HCT116 (cell line): Measurements from ENCODE around the gene ERCC4. TPM values are rescaled to one million over a fixed set of nuclear protein-coding genes. Genes with fewer than 3 reads are reported as not detected.

Experiments
- ATAC-seq: fragments of 200-7000 bp; cut with Tn5 transposase; 2 replicates; pipeline ENCODE4 v1.9.1; 2020; ENCODE audit warnings: mild to moderate bottlenecking, moderate library complexity
- BruUV-seq: library from RNA; stranded (reverse); fragments of 400-500 nt; replicated peaks from 2 replicates; lab custom pipeline; 2021; lab: Mats Ljungman, UMichigan
- CTCF ChIA-PET: fragments of 300-600 bp; sonication (Branson Sonifier 250); formaldehyde crosslinking; loops from one replicate; lab custom pipeline; 2021; ENCODE audit warnings: antibody characterized with exemption; lab: Charles Lee
- POLR2A ChIA-PET: fragments of 300-600, 350-600 bp; sonication (Branson Sonifier 250); formaldehyde crosslinking; loops from one replicate; lab custom pipeline; 2021; ENCODE audit warnings: antibody characterized with exemption; lab: Charles Lee
- RAD21 ChIA-PET, 2 experiments: fragments of 300-600 bp; sonication (Branson Sonifier 250); formaldehyde crosslinking; loops; one replicate each; lab custom pipeline; 2023; ENCODE audit warnings: low total read pairs in 2 of 2; ENCODE audit not compliant: uncharacterized antibody in 2 of 2, unreplicated experiment in 2 of 2, low non-redundant PET in 1 of 2; lab: Charles Lee
- DNase-seq: peaks from one replicate; pipeline ENCODE4 v3.0.0-alpha.2; 2010; ENCODE audit warnings: low read depth, low spot score
- H2AFZ ChIP-seq: fragments of 200-600 bp; shearing (Covaris generic), sonication (generic); 2 replicates; pipeline ENCODE4 v1.6.1; 2017; ENCODE audit warnings: low read depth, mixed run types, mixed read lengths, antibody characterized with exemption, low read length; ENCODE audit not compliant: poor library complexity, severe bottlenecking
- H3K27ac ChIP-seq: 2 replicates; pipeline ENCODE4 v1.5.1; 2012; ENCODE audit warnings: low read depth, low read length
- H3K27me3 ChIP-seq: fragments of 200-600 bp; sonication (generic); 2 replicates; pipeline ENCODE4 v1.6.1; 2016; ENCODE audit warnings: mixed run types, low read length, mixed read lengths; ENCODE audit not compliant: insufficient read depth
- H3K36me3 ChIP-seq, 2 experiments: fragments of 200-500 bp in 1 of 2; fragments of 200-600 bp in 1 of 2; sonication (Bioruptor generic) in 1 of 2; sonication (generic) in 1 of 2; 2 replicates each; pipeline versions ENCODE4 v1.5.1 to v1.6.1; 2014 to 2016; ENCODE audit warnings: low read length in 2 of 2, inconsistent platforms in 1 of 2, mixed read lengths in 1 of 2, mixed run types in 1 of 2; ENCODE audit not compliant: insufficient read depth in 2 of 2, control insufficient read depth in 1 of 2
- H3K4me1 ChIP-seq, 2 experiments: fragments of 200-600 bp in 1 of 2; sonication (generic) in 1 of 2; 2 replicates each; pipeline versions ENCODE4 v1.5.1 to v1.6.1; 2012 to 2017; ENCODE audit warnings: low read length in 2 of 2, inconsistent platforms in 1 of 2, mild to moderate bottlenecking in 1 of 2, mixed read lengths in 1 of 2, mixed run types in 1 of 2, moderate library complexity in 1 of 2; ENCODE audit not compliant: insufficient read depth in 2 of 2, control insufficient read depth in 1 of 2
- H3K4me2 ChIP-seq: fragments of 200-600 bp; sonication (generic); 2 replicates; pipeline ENCODE4 v1.6.1; 2017; ENCODE audit warnings: mixed run types, low read length, mixed read lengths
- H3K4me3 ChIP-seq, 2 experiments: fragments of 200-600 bp in 1 of 2; sonication (generic) in 1 of 2; replicated peaks in 1 of 2; 2 replicates each; pipeline ENCODE4 v1.5.1; 2011 to 2016; ENCODE audit warnings: low read length in 2 of 2, control low read depth in 1 of 2, low read depth in 1 of 2, mild to moderate bottlenecking in 1 of 2, mixed read lengths in 1 of 2, mixed run types in 1 of 2
- H3K79me2 ChIP-seq: fragments of 200-600 bp; sonication (generic); 2 replicates; pipeline ENCODE4 v1.6.1; 2017; ENCODE audit warnings: mild to moderate bottlenecking, mixed run types, low read length, moderate library complexity, mixed read lengths; ENCODE audit not compliant: insufficient read depth
- H3K9ac ChIP-seq: fragments of 200-600 bp; sonication (generic); 2 replicates; pipeline ENCODE4 v1.6.1; 2016; ENCODE audit warnings: low read length, mixed read lengths
- H3K9me2 ChIP-seq: fragments of 200-600 bp; sonication (generic), shearing (Covaris generic); 2 replicates; pipeline ENCODE4 v1.6.1; 2017; ENCODE audit warnings: mixed run types, mild to moderate bottlenecking, moderate library complexity; ENCODE audit not compliant: insufficient read depth
- H3K9me3 ChIP-seq, 2 experiments: fragments of 200-500 bp in 1 of 2; fragments of 200-600 bp in 1 of 2; sonication (Bioruptor generic) in 1 of 2; sonication (generic) in 1 of 2; 2 replicates each; pipeline ENCODE4 v1.6.1; 2014 to 2017; ENCODE audit warnings: low read length in 2 of 2, mixed read lengths in 2 of 2, inconsistent platforms in 1 of 2, low read depth in 1 of 2, mild to moderate bottlenecking in 1 of 2, mixed run types in 1 of 2, moderate library complexity in 1 of 2; ENCODE audit not compliant: control insufficient read depth in 1 of 2, insufficient read depth in 1 of 2
- H4K20me1 ChIP-seq: fragments of 200-600 bp; sonication (generic), shearing (Covaris generic); 2 replicates; pipeline ENCODE4 v1.6.1; 2017; ENCODE audit warnings: mixed run types, mild to moderate bottlenecking, moderate library complexity; ENCODE audit not compliant: insufficient read depth
- ATF3 ChIP-seq: IDR thresholded peaks from 2 replicates; pipeline ENCODE4 v1.6.1; 2012
- CBX3 ChIP-seq: IDR thresholded peaks from 2 replicates; pipeline ENCODE4 v1.6.1; 2012; ENCODE audit warnings: low read depth
- CEBPB ChIP-seq: IDR thresholded peaks from 2 replicates; pipeline ENCODE4 v1.6.1; 2012; ENCODE audit warnings: low read depth
- EGR1 ChIP-seq: IDR thresholded peaks from 2 replicates; pipeline ENCODE4 v1.6.1; 2012; ENCODE audit warnings: low read depth
- EZH2 ChIP-seq: fragments of 200-600 bp; sonication (generic); IDR thresholded peaks from 2 replicates; pipeline ENCODE4 v1.6.1; 2017; ENCODE audit warnings: antibody characterized with exemption, mixed run types
- EZH2phosphoT487 ChIP-seq: fragments of 200-600 bp; IDR thresholded peaks from 2 replicates; pipeline ENCODE4 v1.6.1; 2018; ENCODE audit warnings: antibody characterized with exemption, borderline replicate concordance
- FOSL1 ChIP-seq: IDR thresholded peaks from 2 replicates; pipeline ENCODE4 v1.6.1; 2012; ENCODE audit warnings: low read depth
- MAX ChIP-seq: IDR thresholded peaks from 2 replicates; pipeline ENCODE4 v1.6.1; 2012
- REST ChIP-seq: IDR thresholded peaks from 2 replicates; pipeline ENCODE4 v1.6.1; 2012; ENCODE audit warnings: low read depth
- SIN3A ChIP-seq: IDR thresholded peaks from 2 replicates; pipeline ENCODE4 v1.6.1; 2012; ENCODE audit warnings: low read depth
- SP1 ChIP-seq: IDR thresholded peaks from 2 replicates; pipeline ENCODE4 v1.6.1; 2012; ENCODE audit warnings: low read depth
- SRF ChIP-seq: IDR thresholded peaks from 2 replicates; pipeline ENCODE4 v1.6.1; 2012; ENCODE audit warnings: low read depth
- TCF7L2 ChIP-seq: IDR thresholded peaks from 2 replicates; pipeline ENCODE4 v1.7.0; 2011; ENCODE audit warnings: borderline replicate concordance, inconsistent platforms; ENCODE audit not compliant: insufficient read depth, insufficient read length; ENCODE audit errors: extremely low read depth
- ZFX ChIP-seq: fragments of 450-650 bp; IDR thresholded peaks from 2 replicates; pipeline ENCODE4 v1.6.1; 2017
- ZNF274 ChIP-seq: fragments of 200-500 bp; sonication (Bioruptor generic); IDR thresholded peaks from 2 replicates; pipeline ENCODE4 v1.6.1; 2014; ENCODE audit warnings: mild to moderate bottlenecking, low read depth, low read length, inconsistent platforms
- intact Hi-C: fragments of 100-400 bp; cut with micrococcal nuclease; formaldehyde crosslinking; loops from 2 replicates; pipeline ENCODE4 v1.10.0; 2022
- total RNA-seq: library from RNA; stranded (reverse); gene quantifications from one replicate; pipeline ENCODE4 v1.2.1, GENCODE V29; 2021; ENCODE audit not compliant: unreplicated experiment

Gene ERCC4
- total RNA-seq, 1 experiment from 2014 or later = 10.4 TPM

- ChIA-PET CTCF (interaction anchor here (1.9 kb wide), 1 partner anchor 10 kb away, joined by 10 read pairs; no protein-coding TSS in a partner anchor), RAD21 (no interaction called here), POLR2A (no interaction called here)
- Histone ChIP-seq H3K36me3 (no peaks in the 10 kb centered on the region), H3K9ac (no peak overlapping the region), H3K4me1 (no peaks in the 10 kb centered on the region), H3K4me2 (no peak overlapping the region), H3K4me3 (no peak overlapping the region), H2AFZ (no peak overlapping the region), H3K79me2 (no peaks in the 10 kb centered on the region), H3K27ac (no peak overlapping the region), H3K9me2 (no peaks in the 10 kb centered on the region), H3K27me3 (no peaks in the 10 kb centered on the region; the same call in 1 of the 2 replicates), H4K20me1 (no peaks in the 10 kb centered on the region), H3K9me3 (0 out of 4 replicates have a peak, but pooled peaks cover 0 to 5% of the 10 kb centered on the region in 2 experiments)
- ATAC-seq = no peak
- TF ChIP-seq EZH2 (no peak), ATF3 (no peak), CBX3 (no peak), SRF (no peak)
- no peak for DNase-seq
- intact Hi-C loops = no loop called here
- no TSS peak for BruUV-seq
These were observed 34.3 kb upstream of the ERCC4 start for GRCh38 chr16:13885700-13886099.

- 0 out of 4 replicates have a peak, but pooled peaks cover 0 to 5% of the 10 kb centered on the region in 2 experiments for H3K9me3 ChIP-seq
- H3K27me3 ChIP-seq = no peaks in the 10 kb centered on the region; the same call in 1 of the 2 replicates
- no peak overlapping the region for H3K9ac ChIP-seq
- no peak overlapping the region for H3K27ac ChIP-seq
- no peaks in the 10 kb centered on the region for H3K9me2 ChIP-seq
- POLR2A ChIA-PET = no interaction called here
- no peaks in the 10 kb centered on the region for H3K79me2 ChIP-seq
- CTCF ChIA-PET = interaction anchor here (1.9 kb wide), 1 partner anchor 9 kb away, joined by 10 read pairs; no protein-coding TSS in a partner anchor
- BruUV-seq = no TSS peak
- H4K20me1 ChIP-seq = no peaks in the 10 kb centered on the region
- no peak overlapping the region for H3K4me2 ChIP-seq
- H3K4me1 ChIP-seq = no peaks in the 10 kb centered on the region
- TF ChIP-seq ZFX (no peak), ATF3 (no peak), CEBPB (no peak), ZNF274 (no peak), EZH2phosphoT487 (no peak), EZH2 (no peak), SIN3A (no peak), FOSL1 (no peak), SP1 (no peak), TCF7L2 (no peak), MAX (no peak), REST (no peak), EGR1 (no peak)
- intact Hi-C loops = no loop called here
- RAD21 ChIA-PET = no interaction called here
- no peak for ATAC-seq
- H3K4me3 ChIP-seq = no peak overlapping the region
- no peak for DNase-seq
- H2AFZ ChIP-seq = no peak overlapping the region
- no peaks in the 10 kb centered on the region for H3K36me3 ChIP-seq
These were observed 33.3 kb upstream of the ERCC4 start for GRCh38 chr16:13886608-13887007.
